Liver (tissue), 9 donors: ENCODE results near the gene HSPA12B. TPM values are rescaled to one million over a fixed set of nuclear protein-coding genes. Genes with fewer than 3 reads are reported as not detected.

ENCODE experiments used
- DNase-seq: peaks from one replicate; pipeline ENCODE4 v3.0.0-alpha.2; 2017; ENCODE audit warnings: low spot score
- H3K27ac ChIP-seq, 2 donors: one replicate each; pipeline ENCODE4 v1.7.0; 2013; ENCODE audit warnings: inconsistent platforms in 2 of 2, low read length in 2 of 2, control low read depth in 1 of 2, low read depth in 1 of 2, mild to moderate bottlenecking in 1 of 2
- H3K27me3 ChIP-seq, 4 donors: one replicate each; pipeline versions ENCODE4 v1.6.1 to v1.7.0; 2013; ENCODE audit warnings: low read length in 3 of 4, inconsistent platforms in 1 of 4, mild to moderate bottlenecking in 1 of 4, moderate library complexity in 1 of 4; ENCODE audit not compliant: control insufficient read depth in 4 of 4, insufficient read depth in 4 of 4
- H3K36me3 ChIP-seq, 4 donors: one replicate each; pipeline versions ENCODE4 v1.6.1 to v1.7.0; 2013; ENCODE audit warnings: low read length in 3 of 4, mild to moderate bottlenecking in 3 of 4, low read depth in 1 of 4, moderate library complexity in 1 of 4; ENCODE audit not compliant: control insufficient read depth in 4 of 4, insufficient read depth in 3 of 4
- H3K4me1 ChIP-seq, 4 donors: one replicate each; pipeline versions ENCODE4 v1.6.1 to v1.7.0; 2013; ENCODE audit warnings: low read length in 3 of 4, mild to moderate bottlenecking in 3 of 4, moderate library complexity in 1 of 4; ENCODE audit not compliant: control insufficient read depth in 4 of 4, insufficient read depth in 4 of 4
- H3K4me3 ChIP-seq, 3 donors: one replicate each; pipeline versions ENCODE4 v1.6.1 to v1.7.0; 2013; ENCODE audit warnings: low read length in 3 of 3, control low read depth in 1 of 3, low read depth in 1 of 3, mild to moderate bottlenecking in 1 of 3
- H3K9ac ChIP-seq, 2 donors: one replicate each; pipeline ENCODE4 v1.7.0; 2013; ENCODE audit warnings: low read length in 2 of 2, mild to moderate bottlenecking in 2 of 2, moderate library complexity in 2 of 2, control low read depth in 1 of 2, low read depth in 1 of 2
- H3K9me3 ChIP-seq, 4 donors: one replicate each; pipeline versions ENCODE4 v1.6.1 to v1.7.0; 2013; ENCODE audit warnings: low read length in 3 of 4; ENCODE audit not compliant: control insufficient read depth in 4 of 4
- ATF3 ChIP-seq: IDR thresholded peaks from 2 replicates; pipeline ENCODE4 v1.6.1; 2016; ENCODE audit warnings: antibody characterized with exemption
- CTCF ChIP-seq: fragments of 150-350 bp; IDR thresholded peaks from 2 replicates; pipeline ENCODE4 v1.5.1; 2017; ENCODE audit warnings: improper control_type of control experiment, low read depth, low read length; ENCODE audit not compliant: missing input control
- EGR1 ChIP-seq, 2 donors: IDR thresholded peaks; 2 replicates each; pipeline ENCODE4 v1.6.1; 2016 to 2018; ENCODE audit warnings: antibody characterized with exemption in 2 of 2, low read depth in 2 of 2
- FOXA1 ChIP-seq: IDR thresholded peaks from 2 replicates; pipeline ENCODE4 v1.6.1; 2016; ENCODE audit warnings: antibody characterized with exemption
- FOXA2 ChIP-seq: IDR thresholded peaks from 2 replicates; pipeline ENCODE4 v1.6.1; 2016; ENCODE audit warnings: antibody characterized with exemption
- GABPA ChIP-seq, 2 donors: IDR thresholded peaks in 1 of 2; conservative IDR thresholded peaks in 1 of 2; 2 replicates each; pipeline ENCODE4 v1.6.1; 2016; ENCODE audit warnings: antibody characterized with exemption in 2 of 2, mild to moderate bottlenecking in 1 of 2, moderate library complexity in 1 of 2
- HNF4A ChIP-seq, 2 donors: conservative IDR thresholded peaks; 2 replicates each; pipeline ENCODE4 v1.6.1; 2016; ENCODE audit warnings: antibody characterized with exemption in 2 of 2, mild to moderate bottlenecking in 2 of 2
- HNF4G ChIP-seq: IDR thresholded peaks from 2 replicates; pipeline ENCODE4 v1.6.1; 2016; ENCODE audit warnings: antibody characterized with exemption
- JUND ChIP-seq, 2 donors: IDR thresholded peaks; 2 replicates each; pipeline ENCODE4 v1.6.1; 2016; ENCODE audit warnings: antibody characterized with exemption in 2 of 2
- MAX ChIP-seq: IDR thresholded peaks from 2 replicates; pipeline ENCODE4 v1.6.1; 2016; ENCODE audit warnings: antibody characterized with exemption
- NR2F2 ChIP-seq: IDR thresholded peaks from 2 replicates; pipeline ENCODE4 v1.6.1; 2016; ENCODE audit warnings: antibody characterized with exemption
- RAD21 ChIP-seq, 2 donors: IDR thresholded peaks; 2 replicates each; pipeline ENCODE4 v1.6.1; 2016; ENCODE audit warnings: antibody characterized with exemption in 2 of 2, mild to moderate bottlenecking in 2 of 2
- REST ChIP-seq: IDR thresholded peaks from 2 replicates; pipeline ENCODE4 v1.6.1; 2016; ENCODE audit warnings: antibody characterized with exemption, mild to moderate bottlenecking
- RXRA ChIP-seq, 2 donors: IDR thresholded peaks; 2 replicates each; pipeline ENCODE4 v1.6.1; 2017 to 2018; ENCODE audit warnings: antibody characterized with exemption in 2 of 2, mild to moderate bottlenecking in 1 of 2
- SP1 ChIP-seq: IDR thresholded peaks from 2 replicates; pipeline ENCODE4 v1.6.1; 2018; ENCODE audit warnings: antibody characterized with exemption, mild to moderate bottlenecking
- TAF1 ChIP-seq: conservative IDR thresholded peaks from 2 replicates; pipeline ENCODE4 v1.6.1; 2016; ENCODE audit warnings: antibody characterized with exemption, mild to moderate bottlenecking
- YY1 ChIP-seq: IDR thresholded peaks from 2 replicates; pipeline ENCODE4 v1.6.1; 2016; ENCODE audit warnings: antibody characterized with exemption, mild to moderate bottlenecking
- ZBTB33 ChIP-seq: IDR thresholded peaks from 2 replicates; pipeline ENCODE4 v1.6.1; 2016; ENCODE audit warnings: antibody characterized with exemption
- WGBS: extraction: QIAGEN DNeasy Blood & Tissue Kit; methylation state at CpG from one replicate; pipeline ENCODE4 v1.1.7; 2013; 5-methylcytosine and 5-hydroxymethylcytosine counted together
- polyA plus RNA-seq, 2 donors: library from polyadenylated mRNA; stranded (reverse) in 1 of 2; unstranded in 1 of 2; fragments of 200-250 nt in 1 of 2; fragments of >200 nt in 1 of 2; fragmentation: Nextera tagmentation in 1 of 2; extraction: Ambion mirVana in 1 of 2; gene quantifications; one replicate each; pipeline versions ENCODE4 v1.2.1 to v1.2.3, GENCODE V29; 2013 to 2015
- total RNA-seq, 2 donors: library from RNA; depleted of rRNA; stranded (reverse); fragments of >200 nt; gene quantifications; one replicate each; pipeline ENCODE4 v1.2.3, GENCODE V29; 2014
- donor health status: healthy.
- donor health status: healthy.
- donor health status: healthy.
- donor health status: healthy.
- donor health status: healthy.

HSPA12B gene
- total and polyA plus RNA-seq, 4 donors: 0.72 to 1.8 (median 0.87) TPM

- peaks cover 10 to 30% (median 22%) of the 10 kb centered on the region in 4 donors for H3K4me1 ChIP-seq
- no peak for TF ChIP-seq SP1
- no peak for TF ChIP-seq ZBTB33
- TF ChIP-seq JUND (IDR thresholded peaks at IDR 0.05): no peak
- TF ChIP-seq RXRA (IDR thresholded peaks at IDR 0.05): no peak
- no peak for TF ChIP-seq NR2F2
- TF ChIP-seq FOXA1: no peak
- H3K27me3 ChIP-seq: no peaks in the 10 kb centered on the region
- no peak for DNase-seq
- H3K27ac ChIP-seq: peak overlapping the region; percentile 25 to 29
- H3K4me3 ChIP-seq: peak overlapping the region; percentile 2 to 67 (median 54)
- whole genome bisulfite sequencing: 17% methylated on average over 33 of the region's 33 CpGs
- peak overlapping the region in 1 of 2 donors; percentile 71 for H3K9ac ChIP-seq
- H3K36me3 ChIP-seq: peaks cover 0 to 2% (median 0%) of the 10 kb centered on the region in 4 donors
- no peaks in the 10 kb centered on the region for H3K9me3 ChIP-seq
These were observed 64.2 kb downstream of the HSPA12B start for GRCh38 chr20:3796477-3797225.

GRCh38 chr20:3797226-3797545 is 64.7 kb downstream of the HSPA12B start:
- H3K9me3 ChIP-seq: no peaks in the 10 kb centered on the region
- 94% methylated on average over 5 of the region's 5 CpGs for WGBS
- DNase-seq: no peak
- peaks cover 10 to 34% (median 22%) of the 10 kb centered on the region in 4 donors for H3K4me1 ChIP-seq
- peak overlapping the region; percentile 25 to 29 for H3K27ac ChIP-seq
- peak overlapping the region in 1 of 2 donors; percentile 71 for H3K9ac ChIP-seq
- no peak for TF ChIP-seq CTCF
- no peak for TF ChIP-seq JUND (IDR thresholded peaks at IDR 0.05)
- TF ChIP-seq RAD21 (IDR thresholded peaks at IDR 0.05): no peak
- no peak for TF ChIP-seq MAX
- TF ChIP-seq EGR1 (IDR thresholded peaks at IDR 0.05; ENCODE audit: low read depth in 2 of 2): no peak
- no peak for TF ChIP-seq HNF4A (conservative IDR thresholded peaks at IDR 0.05)
- TF ChIP-seq FOXA1: no peak
- TF ChIP-seq SP1: no peak
- TF ChIP-seq FOXA2: no peak
- TF ChIP-seq TAF1: no peak
- TF ChIP-seq HNF4G: no peak
- TF ChIP-seq NR2F2: no peak
- TF ChIP-seq RXRA (IDR thresholded peaks at IDR 0.05): no peak
- TF ChIP-seq REST: no peak
- TF ChIP-seq ZBTB33: no peak
- no peak for TF ChIP-seq GABPA (IDR thresholded peaks at IDR 0.05 in 1 of 2, conservative IDR thresholded peaks at IDR 0.05 in 1 of 2)
- TF ChIP-seq YY1: no peak
- TF ChIP-seq ATF3: no peak
- H3K27me3 ChIP-seq: no peaks in the 10 kb centered on the region
- H3K36me3 ChIP-seq: peaks cover 0 to 4% (median under 1%) of the 10 kb centered on the region in 4 donors
- peak overlapping the region; percentile 2 to 67 (median 54) for H3K4me3 ChIP-seq
